ENCODE measurements around the gene ENSA. TPM values are rescaled to one million over a fixed set of nuclear protein-coding genes. Genes with fewer than 3 reads are reported as not detected.

The ENSA gene
- total and polyA plus RNA-seq, 2 of the 4 experiments (the other 2 are of a cell fraction): 53.2 to 96.5 TPM

DNA sequence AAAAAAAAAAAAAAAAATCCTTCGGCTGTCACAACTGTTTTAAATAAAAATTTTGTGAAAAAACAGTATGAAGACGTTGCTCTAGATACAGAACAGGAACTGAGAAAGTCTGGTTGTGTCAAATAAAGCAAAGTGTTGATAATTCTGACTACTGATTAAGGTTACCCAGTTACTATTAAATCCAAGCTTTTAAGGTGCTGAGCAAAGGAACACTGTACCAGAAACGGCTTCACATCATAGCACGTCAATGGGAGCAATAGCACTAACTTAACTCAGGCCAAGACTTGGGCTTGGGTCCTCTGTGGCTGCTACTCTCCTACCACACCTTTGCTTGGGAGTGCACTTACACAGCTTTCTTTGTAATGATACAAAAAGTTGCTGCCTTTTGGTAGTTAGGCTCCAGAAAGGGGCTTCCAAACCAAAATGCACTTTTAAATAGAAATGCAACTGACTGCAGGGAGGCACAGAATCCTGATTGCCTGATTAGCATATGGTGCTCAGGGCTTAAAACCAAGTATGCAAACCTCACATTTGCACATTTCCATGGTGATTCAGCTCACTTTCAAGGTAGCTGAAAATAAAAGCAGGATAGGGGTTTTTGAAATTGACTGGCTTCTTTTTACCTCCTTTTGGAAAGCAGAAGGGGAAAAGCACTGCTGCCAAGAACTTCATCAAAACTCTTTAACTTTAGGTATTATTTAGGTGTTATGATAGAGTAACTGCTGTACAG, 56.3 kb downstream of the ENSA start:
- Histone ChIP-seq H3K9me3 (ENCODE audit: control insufficient read depth, insufficient read depth, low read length) (no peaks in the 10 kb centered on the region), H2BK120ac (ENCODE audit: low read depth, low read length) (no peak overlapping the region), H2BK15ac (ENCODE audit: low read depth, low read length) (no peak overlapping the region), H4K20me1 (ENCODE audit: insufficient read depth, low read length) (peaks cover 99% of the 10 kb centered on the region), H3K4me1 (ENCODE audit: control insufficient read depth, insufficient read depth, low read length) (peaks cover 21% of the 10 kb centered on the region), H3K4ac (ENCODE audit: low read depth, low read length) (no peak overlapping the region), H4K5ac (ENCODE audit: low read depth, low read length) (no peak overlapping the region), H3K9ac (ENCODE audit: low read depth, low read length) (no peak overlapping the region), H3K27me3 (ENCODE audit: control insufficient read depth, insufficient read depth, low read length) (no peaks in the 10 kb centered on the region), H2AK5ac (ENCODE audit: low read depth, low read length) (no peak overlapping the region), H4K91ac (ENCODE audit: insufficient read depth, low read depth, low read length) (no peak overlapping the region), H2BK20ac (ENCODE audit: low read depth, low read length) (no peak overlapping the region), H3K4me3 (ENCODE audit: insufficient read depth, low read depth, low read length) (no peak overlapping the region), H2AFZ (replicated peaks; ENCODE audit: low read length, poor library complexity) (no peak overlapping the region), H3K23ac (ENCODE audit: low read depth, low read length) (peak overlapping the region; percentile 84; the same call in 1 of the 2 replicates), H3K18ac (ENCODE audit: low read depth, low read length) (no peak overlapping the region), H3K9me1 (ENCODE audit: insufficient read depth, low read length) (peaks cover 10% of the 10 kb centered on the region), H3K4me2 (ENCODE audit: low read depth, low read length) (no peak overlapping the region; the same call in 1 of the 2 replicates), H3K79me1 (ENCODE audit: low read depth in 1 of 2, low read length in 2 of 2) (peaks cover 9 to 35% of the 10 kb centered on the region in 2 experiments; a peak in 3 of 4 replicates), H3K27ac (ENCODE audit: insufficient read depth, low read length) (0 out of 2 replicates have a peak overlapping the region, but pooled peaks have one; percentile 10), H2AK9ac (replicated peaks; ENCODE audit: low read depth, low read length, poor library complexity) (no peak overlapping the region), H3K36me3 (ENCODE audit: control insufficient read depth, insufficient read depth, low read length) (peaks cover 52% of the 10 kb centered on the region), H3K56ac (ENCODE audit: extremely low read depth, insufficient read depth, low read length) (no peak overlapping the region), H2BK5ac (ENCODE audit: low read depth, low read length, poor library complexity, severe bottlenecking) (peak overlapping the region; percentile 9), H4K8ac (ENCODE audit: low read depth in 2 of 2, low read length in 2 of 2) (no peak overlapping the region), H3K14ac (replicated peaks; ENCODE audit: low read depth, low read length) (peak overlapping the region; percentile 83)
- TF ChIP-seq POLR2A (IDR thresholded peaks at IDR 0.05; ENCODE audit: low read depth, low read length) (peak; percentile 85), CHD1 (IDR thresholded peaks at IDR 0.05; ENCODE audit: low read depth, low read length) (peak; percentile 75; the same call in 1 of the 2 replicates), NFE2L2 (IDR thresholded peaks at IDR 0.05; ENCODE audit: low read depth, low read length) (peak; percentile 23; the same call in 1 of the 2 replicates), SMC3 (IDR thresholded peaks at IDR 0.05; ENCODE audit: low read depth, low read length) (no peak), CEBPB (IDR thresholded peaks at IDR 0.05; ENCODE audit: low read depth, low read length) (no peak)
- TF ChIP-seq, protein P1, sequence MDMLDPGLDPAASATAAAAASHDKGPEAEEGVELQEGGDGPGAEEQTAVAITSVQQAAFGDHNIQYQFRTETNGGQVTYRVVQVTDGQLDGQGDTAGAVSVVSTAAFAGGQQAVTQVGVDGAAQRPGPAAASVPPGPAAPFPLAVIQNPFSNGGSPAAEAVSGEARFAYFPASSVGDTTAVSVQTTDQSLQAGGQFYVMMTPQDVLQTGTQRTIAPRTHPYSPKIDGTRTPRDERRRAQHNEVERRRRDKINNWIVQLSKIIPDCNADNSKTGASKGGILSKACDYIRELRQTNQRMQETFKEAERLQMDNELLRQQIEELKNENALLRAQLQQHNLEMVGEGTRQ (IDR thresholded peaks at IDR 0.05; ENCODE audit: low read depth, low read length): 0 out of 2 replicates have a peak, but pooled peaks have one; percentile 21
- TF ChIP-seq, protein P2, sequence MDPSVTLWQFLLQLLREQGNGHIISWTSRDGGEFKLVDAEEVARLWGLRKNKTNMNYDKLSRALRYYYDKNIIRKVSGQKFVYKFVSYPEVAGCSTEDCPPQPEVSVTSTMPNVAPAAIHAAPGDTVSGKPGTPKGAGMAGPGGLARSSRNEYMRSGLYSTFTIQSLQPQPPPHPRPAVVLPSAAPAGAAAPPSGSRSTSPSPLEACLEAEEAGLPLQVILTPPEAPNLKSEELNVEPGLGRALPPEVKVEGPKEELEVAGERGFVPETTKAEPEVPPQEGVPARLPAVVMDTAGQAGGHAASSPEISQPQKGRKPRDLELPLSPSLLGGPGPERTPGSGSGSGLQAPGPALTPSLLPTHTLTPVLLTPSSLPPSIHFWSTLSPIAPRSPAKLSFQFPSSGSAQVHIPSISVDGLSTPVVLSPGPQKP (IDR thresholded peaks at IDR 0.05; ENCODE audit: borderline replicate concordance, low read depth, low read length): no peak
- ATAC-seq (ENCODE audit: low read depth) (no peak), DNase-seq (no peak)
- no TSS peak for BruUV-seq (replicated peaks)
- intact Hi-C loops (cut with micrococcal nuclease): no loop called here
- dilution Hi-C loops (cut with HindIII; ENCODE audit: low sequenced_read_pairs, unreplicated experiment): no loop called here
- WGBS, 2 experiments (ENCODE audit: extremely low coverage in 2 of 2, insufficient read length in 1 of 2): no CpG with 5 or more reads among the region's 4 CpGs
- in situ Hi-C loops (cut with MboI; ENCODE audit: low sequenced_read_pairs): no loop called here
- CTCF ChIA-PET: no interaction called here
- POLR2A ChIA-PET (ENCODE audit: unreplicated experiment): no interaction called here
